NCI-H69 (cell line): ENCODE results near the gene ZNF761.
A peak's percentile ranks its signal among the peaks of the same experiment; 100 is the strongest.
"Not testable (repeated sequence)": the region's sequence is repeated elsewhere in the genome, so short reads cannot be mapped to it uniquely, and the experiment has no call there.

ENCODE experiments used
- DNase-seq: peaks from one replicate; lab custom pipeline; 2025; lab: John Stamatoyannopoulos, UW

The ZNF761 gene

DNA sequence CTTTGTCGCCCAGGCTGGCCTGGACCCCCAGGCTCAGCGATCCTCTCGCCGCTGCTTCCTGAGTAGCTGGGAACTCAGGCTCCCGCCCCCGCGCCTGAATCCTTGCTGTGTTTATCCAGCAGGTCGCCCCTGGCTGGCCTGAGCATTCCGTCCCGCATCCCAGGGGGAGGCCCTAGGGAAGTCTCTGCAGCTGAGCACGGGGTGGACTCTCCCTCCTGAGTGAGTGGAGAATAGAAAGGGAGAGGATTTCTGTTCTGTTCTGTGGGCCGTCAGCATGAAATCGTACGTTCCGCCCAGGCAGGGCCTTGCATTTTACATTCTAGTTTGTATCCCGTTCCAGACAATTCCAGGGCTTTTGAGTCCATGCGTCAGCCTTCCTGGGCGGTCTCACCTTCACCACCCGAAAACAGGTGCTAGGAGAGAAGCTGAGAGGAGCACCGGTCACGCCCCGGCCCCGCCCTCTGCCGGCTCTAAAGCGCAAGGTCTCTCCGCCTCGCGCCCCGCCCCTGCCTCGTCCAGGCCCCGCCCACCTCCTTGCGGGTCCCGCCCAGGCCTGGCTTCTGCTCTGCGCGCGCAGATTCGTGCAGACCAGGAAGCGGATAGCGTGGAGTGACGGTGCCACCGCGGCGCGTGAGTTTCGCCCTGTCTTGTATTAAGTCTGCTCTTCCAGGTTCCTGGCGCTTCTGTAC is at the start of gene ZNF761:
TSS of gene ZNF761 (plus strand) at position 586 of the 689 bp plus-strand sequence. CDS start 15,285 bp downstream, outside the sequence.
- peak; percentile 98 for DNase-seq

GRCh38 chr19:53388168-53388567 is 43.6 kb upstream of the ZNF761 start:
- no peak for DNase-seq

DNA sequence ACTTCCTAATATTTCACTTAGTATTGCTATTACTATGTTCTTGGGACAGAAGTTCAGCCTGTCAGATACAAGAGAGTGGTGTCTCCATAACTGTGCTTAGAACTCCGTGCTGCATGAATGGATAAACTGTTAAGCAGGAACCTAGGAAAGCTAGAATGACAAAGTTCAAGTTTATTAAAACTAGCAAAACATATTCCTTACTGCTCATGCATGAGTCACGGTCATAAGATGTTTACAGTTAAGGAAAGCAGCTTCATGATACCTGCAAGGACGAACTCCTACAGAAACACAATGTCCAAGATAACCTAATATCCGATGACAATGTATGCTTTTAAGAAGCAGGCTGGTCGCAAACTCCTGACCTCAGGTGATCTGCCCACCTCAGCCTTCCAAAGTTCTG is 42.9 kb upstream of the ZNF761 start:
- no peak for DNase-seq

- peak; percentile 74 for DNase-seq
Observed at GRCh38 chr19:53389571-53389970, 42.2 kb upstream of the ZNF761 start.

- DNase-seq = peak; percentile 90
Observed at GRCh38 chr19:53389978-53390377, 41.8 kb upstream of the ZNF761 start.

DNA sequence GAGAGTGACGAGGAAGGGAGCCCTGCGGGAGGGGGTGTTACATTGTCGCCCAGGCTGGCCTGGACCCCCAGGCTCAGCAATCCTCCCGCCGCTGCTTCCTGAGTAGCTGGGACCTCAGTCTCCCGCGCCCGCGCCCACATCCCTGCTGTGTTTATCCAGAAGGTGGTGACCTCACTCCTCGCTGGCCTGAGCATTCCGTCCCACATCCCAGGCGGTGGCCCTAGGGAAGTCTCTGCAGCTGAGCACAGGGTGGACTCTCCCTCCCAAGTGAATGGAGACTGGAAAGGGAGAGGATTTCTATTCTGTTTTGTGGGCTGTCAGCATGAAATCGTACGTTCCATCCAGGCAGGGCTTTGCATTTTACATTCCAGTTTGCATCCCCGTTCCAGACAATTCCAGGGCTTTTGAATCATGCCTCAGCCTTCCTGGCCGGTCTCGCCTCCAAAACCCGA is 37.2 kb upstream of the ZNF761 start:
- peak; percentile 78 for DNase-seq

DNA sequence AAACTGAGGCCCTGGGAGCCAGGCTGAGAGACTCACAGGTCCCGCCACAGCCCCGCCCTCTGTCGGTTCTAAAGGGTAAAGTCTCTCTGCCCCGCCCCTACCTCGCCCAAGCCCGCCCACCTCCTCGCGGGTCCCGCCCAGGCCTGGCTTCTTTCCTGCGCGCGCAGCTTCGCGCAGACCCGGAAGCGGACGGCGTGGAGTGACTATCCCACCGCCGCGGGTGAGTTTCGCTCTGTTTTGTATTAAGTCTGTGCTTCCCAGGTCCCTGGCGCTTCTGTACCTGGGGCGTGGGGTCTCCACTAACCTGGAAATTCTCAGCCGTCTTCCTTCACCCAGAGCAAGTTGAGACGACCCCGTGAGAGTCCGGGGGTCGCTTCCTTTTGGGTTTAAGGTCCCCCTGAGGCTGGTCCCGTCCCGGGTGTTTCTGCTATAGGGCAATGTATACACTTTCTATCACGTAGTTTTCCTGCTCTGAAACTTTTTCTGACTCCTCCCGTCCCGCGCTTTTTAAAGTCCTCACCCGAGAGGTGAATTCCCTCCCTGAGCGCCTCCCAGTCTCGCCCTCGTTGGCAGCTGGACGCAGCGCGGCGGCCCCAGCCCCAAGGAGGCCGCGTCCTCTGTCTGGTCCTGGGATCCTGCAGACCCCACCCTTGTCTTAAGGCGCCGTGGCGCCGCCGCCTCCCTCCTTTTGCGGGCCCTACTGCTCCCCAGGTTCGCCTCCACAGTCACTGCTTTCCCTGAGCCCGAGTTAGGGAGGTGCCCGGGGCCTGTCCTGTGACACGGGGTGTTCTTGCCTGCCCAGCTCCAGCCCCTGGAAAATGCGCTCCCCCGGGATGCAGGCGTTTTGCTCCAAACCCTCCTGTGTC is 36.6 kb upstream of the ZNF761 start, which contains the start of gene ZNF765:
TSS of gene ZNF765 (plus strand) at position 176 of the 866 bp plus-strand sequence. CDS start 2,867 bp downstream, outside the sequence.
- peak; percentile 95 for DNase-seq

DNA sequence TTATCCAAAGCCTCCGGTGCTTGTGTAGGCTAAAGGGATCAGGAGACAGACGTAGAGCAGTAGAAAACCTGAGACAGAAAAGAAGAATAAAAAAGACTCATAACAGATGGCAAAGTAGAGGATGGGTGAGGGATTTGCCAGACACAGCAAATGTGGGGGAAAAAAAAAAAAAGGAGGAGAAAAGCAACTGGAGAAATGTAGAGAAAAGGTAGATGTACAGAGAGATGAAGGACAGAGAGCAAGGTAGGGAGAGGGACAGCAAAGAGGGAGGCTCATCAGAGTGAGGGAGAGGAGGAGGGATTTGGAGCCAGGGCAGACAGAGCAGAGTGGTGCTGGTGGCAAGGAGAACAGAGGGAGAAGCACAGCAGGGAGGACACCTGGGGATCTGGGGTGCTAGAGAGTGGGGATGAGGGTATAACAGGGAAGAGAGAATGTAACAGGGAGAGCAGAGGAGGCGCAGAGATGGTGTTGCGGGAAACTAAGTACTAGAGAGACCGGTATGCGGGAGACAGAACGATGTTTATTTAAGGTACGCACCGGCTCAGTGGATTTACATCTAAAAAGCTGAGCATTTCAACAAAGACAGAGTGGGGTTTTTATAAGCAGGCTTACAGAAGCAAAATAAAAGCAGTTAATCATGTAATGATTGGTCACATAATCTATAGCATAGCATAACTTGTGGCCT is 35.8 kb upstream of the ZNF761 start:
- not testable (repeated sequence) for DNase-seq

- DNase-seq = no peak
Observed at GRCh38 chr19:53396525-53396868, 35.3 kb upstream of the ZNF761 start.

DNA sequence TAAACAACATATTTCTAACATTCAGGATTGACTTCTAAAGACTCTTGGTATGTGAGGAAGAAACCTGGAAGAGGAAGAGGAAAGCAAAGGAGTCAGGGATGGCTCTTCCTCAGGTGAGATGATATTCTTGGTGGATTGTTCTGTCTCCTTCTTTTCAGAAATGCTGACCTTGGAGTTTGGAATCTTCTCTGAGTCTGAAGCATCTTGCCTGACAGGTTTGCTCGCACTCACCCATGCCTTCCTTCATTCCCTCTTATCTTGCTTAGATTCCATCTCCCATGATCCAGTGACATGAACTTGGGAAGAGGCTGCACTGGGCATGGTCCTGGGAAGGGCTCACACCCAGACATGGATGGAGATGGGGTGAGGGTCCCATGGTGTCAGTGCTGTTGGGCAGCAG is 33.9 kb upstream of the ZNF761 start:
- not testable (repeated sequence) for DNase-seq

- DNase-seq = no peak
Observed at GRCh38 chr19:53409505-53410204, 22.1 kb upstream of the ZNF761 start.

GRCh38 chr19:53420520-53421315 is 11.1 kb upstream of the ZNF761 start:
- peak; percentile 50 for DNase-seq

GRCh38 chr19:53422551-53422950 is 9.2 kb upstream of the ZNF761 start:
- peak; percentile 67 for DNase-seq

- peak; percentile 52 for DNase-seq
Observed at GRCh38 chr19:53423074-53423473, 8.7 kb upstream of the ZNF761 start.

DNA sequence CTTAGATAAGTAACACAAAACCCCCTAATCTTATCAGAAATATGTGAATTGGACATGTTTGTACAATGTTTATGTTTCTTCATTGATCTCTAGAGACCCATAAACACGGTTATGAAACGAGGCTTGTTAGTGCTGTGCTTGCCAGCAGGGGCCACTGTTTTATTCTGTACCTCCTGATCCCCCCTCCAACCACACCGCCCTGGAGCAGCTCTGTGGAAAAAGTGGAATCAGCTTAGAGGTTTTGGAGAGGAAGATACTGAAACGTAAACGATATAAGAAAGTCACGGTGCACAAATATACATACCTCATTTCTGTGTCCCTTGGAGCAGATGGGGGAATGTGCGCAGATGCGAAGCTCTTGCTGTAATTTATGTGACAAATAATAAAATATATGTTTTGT is 8.1 kb upstream of the ZNF761 start:
- peak; percentile 54 for DNase-seq

GRCh38 chr19:53424968-53425597 is 6.7 kb upstream of the ZNF761 start:
- peak; percentile 69 for DNase-seq

GRCh38 chr19:53432088-53432661 is 391 bp downstream of the ZNF761 start:
- DNase-seq = peak; percentile 56

DNA sequence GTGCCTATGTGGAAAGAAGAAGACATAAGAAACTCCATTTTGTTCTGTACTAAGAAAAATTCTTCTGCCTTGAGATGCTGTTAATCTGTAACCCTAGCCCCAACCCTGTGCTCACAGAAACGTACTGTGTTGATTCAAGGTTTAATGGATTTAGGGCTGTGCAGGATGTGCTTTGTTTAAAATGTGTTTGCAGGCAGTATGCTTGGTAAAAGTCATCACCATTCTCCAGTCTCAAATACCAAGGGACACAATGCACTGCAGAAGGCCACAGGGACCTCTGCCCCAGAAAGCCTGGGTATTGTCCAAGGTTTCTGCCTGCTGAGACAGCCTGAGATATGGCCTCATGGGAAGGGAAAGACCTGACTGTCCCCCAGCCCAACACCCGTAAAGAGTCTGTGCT is 12.0 kb downstream of the ZNF761 start:
- not testable (repeated sequence) for DNase-seq

GRCh38 chr19:53447196-53447595 is 15.4 kb downstream of the ZNF761 start:
- DNase-seq = not testable (repeated sequence)

DNA sequence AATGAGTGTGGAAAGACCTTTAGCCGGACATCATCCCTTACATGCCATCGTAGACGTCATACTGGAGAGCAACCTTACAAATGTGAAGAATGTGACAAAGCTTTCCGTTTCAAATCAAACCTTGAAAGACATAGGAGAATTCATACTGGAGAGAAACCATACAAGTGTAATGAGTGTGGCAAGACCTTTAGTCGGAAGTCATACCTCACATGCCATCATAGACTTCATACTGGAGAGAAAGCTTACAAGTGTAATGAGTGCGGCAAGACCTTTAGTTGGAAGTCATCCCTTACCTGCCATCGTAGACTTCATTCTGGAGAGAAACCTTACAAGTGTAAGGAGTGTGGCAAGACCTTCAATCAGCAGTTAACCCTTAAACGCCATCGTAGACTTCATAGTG is 24.0 kb downstream of the ZNF761 start:
- no peak for DNase-seq
